CD14-positive monocyte (primary cell): ENCODE measurements around the gene MAGEA11. TPM values are rescaled to one million over a fixed set of nuclear protein-coding genes. Genes with fewer than 3 reads are reported as not detected.
A peak's percentile ranks its signal among the peaks of the same experiment; 100 is the strongest.

Source experiments
- DNase-seq, 3 donors: peaks; one replicate each; pipeline ENCODE4 v3.0.0-alpha.2; 2011 to 2022
- H2AFZ ChIP-seq: 2 replicates; pipeline ENCODE4 v1.6.0; 2012; ENCODE audit warnings: mild to moderate bottlenecking, low read depth, low read length, inconsistent platforms; ENCODE audit not compliant: insufficient read depth, poor library complexity, severe bottlenecking
- H3K27ac ChIP-seq, 2 donors: 1 replicate in 1 of 2; 2 replicates in 1 of 2; pipeline ENCODE4 v1.5.1; 2012 to 2013; ENCODE audit warnings: low read length in 2 of 2, control low read depth in 1 of 2, inconsistent platforms in 1 of 2, low read depth in 1 of 2, mild to moderate bottlenecking in 1 of 2
- H3K27me3 ChIP-seq, 2 donors: one replicate each; pipeline versions ENCODE4 v1.6.0 to v1.6.1; 2011 to 2013; ENCODE audit warnings: low read length in 2 of 2; ENCODE audit not compliant: control insufficient read depth in 2 of 2, insufficient read depth in 2 of 2
- H3K36me3 ChIP-seq, 2 donors: replicated peaks in 1 of 2; 1 replicate in 1 of 2; 2 replicates in 1 of 2; pipeline versions ENCODE4 v1.5.1 to v1.6.1; 2012 to 2013; ENCODE audit warnings: low read length in 2 of 2, control low read depth in 1 of 2, inconsistent platforms in 1 of 2, mild to moderate bottlenecking in 1 of 2; ENCODE audit not compliant: insufficient read depth in 2 of 2, control insufficient read depth in 1 of 2
- H3K4me1 ChIP-seq, 2 donors: 1 replicate in 1 of 2; 2 replicates in 1 of 2; pipeline versions ENCODE4 v1.5.1 to v1.6.1; 2012 to 2013; ENCODE audit warnings: low read length in 2 of 2, control low read depth in 1 of 2, inconsistent platforms in 1 of 2, mild to moderate bottlenecking in 1 of 2, moderate library complexity in 1 of 2; ENCODE audit not compliant: insufficient read depth in 2 of 2, control insufficient read depth in 1 of 2
- H3K4me2 ChIP-seq: replicated peaks from 2 replicates; pipeline ENCODE3; 2012; ENCODE audit warnings: low read length, moderate library complexity, mild to moderate bottlenecking; ENCODE audit not compliant: poor library complexity, severe bottlenecking; ENCODE audit errors: extremely low read depth
- H3K4me3 ChIP-seq, 3 experiments: fragments of 200-600 bp in 1 of 3; sonication (generic) in 1 of 3; replicated peaks in 1 of 3; 1 replicate in 2 of 3; 2 replicates in 1 of 3; pipeline ENCODE4 v1.5.1; 2011 to 2013; ENCODE audit warnings: low read length in 3 of 3, mild to moderate bottlenecking in 3 of 3, control low read depth in 2 of 3, low read depth in 2 of 3, inconsistent platforms in 1 of 3, moderate library complexity in 1 of 3
- H3K79me2 ChIP-seq: 2 replicates; pipeline ENCODE4 v1.6.0; 2012; ENCODE audit warnings: mild to moderate bottlenecking, control low read depth, inconsistent platforms, low read length, moderate library complexity; ENCODE audit not compliant: insufficient read depth
- H3K9ac ChIP-seq: 2 replicates; pipeline ENCODE4 v1.6.0; 2017; ENCODE audit warnings: low read length, mild to moderate bottlenecking; ENCODE audit not compliant: insufficient read depth, poor library complexity, severe bottlenecking
- H3K9me3 ChIP-seq, 2 donors: replicated peaks in 1 of 2; 1 replicate in 1 of 2; 2 replicates in 1 of 2; pipeline versions ENCODE4 v1.5.1 to v1.6.1; 2012 to 2013; ENCODE audit warnings: low read length in 2 of 2, control low read depth in 1 of 2; ENCODE audit not compliant: control insufficient read depth in 1 of 2, insufficient read depth in 1 of 2
- H4K20me1 ChIP-seq: 2 replicates; pipeline ENCODE4 v1.6.0; 2012; ENCODE audit warnings: mild to moderate bottlenecking, low read length, control low read depth, moderate library complexity; ENCODE audit not compliant: insufficient read depth
- H3K27ac Mint-ChIP-seq, 7 donors: one replicate each; pipeline ENCODE4 v1.8.0; 2020; ENCODE audit warnings: mild to moderate bottlenecking in 7 of 7, mixed read lengths in 7 of 7, moderate library complexity in 6 of 7, inconsistent platforms in 2 of 7
- H3K27me3 Mint-ChIP-seq, 3 donors: one replicate each; pipeline ENCODE4 v1.8.0; 2021 to 2022; ENCODE audit warnings: low read depth in 3 of 3, mild to moderate bottlenecking in 3 of 3, mixed read lengths in 3 of 3, moderate library complexity in 3 of 3, inconsistent platforms in 1 of 3
- H3K36me3 Mint-ChIP-seq, 2 donors: one replicate each; pipeline ENCODE4 v1.8.0; 2020; ENCODE audit warnings: mixed read lengths in 2 of 2, inconsistent platforms in 1 of 2, mild to moderate bottlenecking in 1 of 2
- H3K4me1 Mint-ChIP-seq: one replicate; pipeline ENCODE4 v1.8.0; 2020; ENCODE audit warnings: mild to moderate bottlenecking, mixed read lengths
- H3K4me3 Mint-ChIP-seq, 2 donors: one replicate each; pipeline ENCODE4 v1.8.0; 2020; ENCODE audit warnings: mild to moderate bottlenecking in 2 of 2, mixed read lengths in 2 of 2, moderate library complexity in 1 of 2
- H3K9me3 Mint-ChIP-seq, 7 donors: one replicate each; pipeline ENCODE4 v1.8.0; 2020 to 2022; ENCODE audit warnings: mixed read lengths in 7 of 7, mild to moderate bottlenecking in 6 of 7, moderate library complexity in 6 of 7, inconsistent platforms in 2 of 7
- WGBS: methylation state at CpG from one replicate; pipeline ENCODE4 v1.1.5; 2013; ENCODE audit warnings: missing lambda C conversion rate; ENCODE audit not compliant: insufficient coverage; 5-methylcytosine and 5-hydroxymethylcytosine counted together
- intact Hi-C, 2 donors: fragments of 100-400 bp; cut with micrococcal nuclease; formaldehyde crosslinking; loops; one replicate each; pipeline versions ENCODE4 v1.15.0 to v1.15.1; 2023
- polyA plus RNA-seq, 3 donors: library from polyadenylated mRNA; depleted of rRNA in 1 of 3; unstranded in 2 of 3; stranded (reverse) in 1 of 3; fragments of 300-500 nt in 2 of 3; fragments of >200 nt in 1 of 3; fragmentation: Illumina TruSeq in 2 of 3; gene quantifications; 1 replicate in 2 of 3; 2 replicates in 1 of 3; pipeline ENCODE4 v1.2.3, GENCODE V29; 2012 to 2021
- TF ChIP-seq, protein P1 (sequence below): fragments of 200-600 bp; IDR thresholded peaks from one replicate; pipeline ENCODE4 v1.8.0; 2022; ENCODE audit warnings: antibody characterized with exemption, mild to moderate bottlenecking

The MAGEA11 gene
- polyA plus RNA-seq, 3 donors = not detected

DNA sequence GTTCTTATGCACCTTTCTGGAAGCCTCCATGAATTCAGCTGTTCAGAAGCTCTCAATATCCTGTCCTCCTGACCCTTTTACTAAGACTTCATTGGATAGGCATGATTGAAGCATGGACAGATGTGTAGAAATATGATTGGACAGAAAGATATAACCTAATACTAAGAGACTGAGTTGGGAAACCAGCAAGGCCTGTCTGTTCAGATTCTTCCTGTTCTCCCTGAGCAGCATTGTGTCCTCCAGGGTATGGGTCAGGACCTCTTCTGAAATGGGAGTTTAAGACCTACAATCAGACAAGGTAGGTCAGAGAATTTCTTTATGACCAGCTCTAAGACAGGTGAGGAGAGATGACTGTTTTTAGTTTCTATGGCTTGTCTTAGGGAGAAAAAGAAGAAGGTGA, 23.9 kb upstream of the MAGEA11 start:
- Histone ChIP-seq H3K9me3 (peaks cover 0 to 3% of the 10 kb centered on the region in 2 donors), H3K79me2 (no peaks in the 10 kb centered on the region), H3K36me3 (no peaks in the 10 kb centered on the region), H3K4me1 (no peaks in the 10 kb centered on the region), H3K27me3 (no peaks in the 10 kb centered on the region), H3K4me2 (no peak overlapping the region), H3K27ac (no peak overlapping the region), H3K4me3 (no peak overlapping the region), H2AFZ (no peak overlapping the region), H3K9ac (no peak overlapping the region), H4K20me1 (no peaks in the 10 kb centered on the region)
- Mint-ChIP-seq H3K27ac (peak overlapping the region in 1 of 7 donors; percentile 5), H3K36me3 (no peaks in the 10 kb centered on the region), H3K4me1 (no peaks in the 10 kb centered on the region), H3K9me3 (peaks cover 0 to 10% (median 5%) of the 10 kb centered on the region in 7 donors), H3K4me3 (no peak overlapping the region), H3K27me3 (peaks cover 2 to 4% (median 3%) of the 10 kb centered on the region in 3 donors)
- TF ChIP-seq, protein P1, sequence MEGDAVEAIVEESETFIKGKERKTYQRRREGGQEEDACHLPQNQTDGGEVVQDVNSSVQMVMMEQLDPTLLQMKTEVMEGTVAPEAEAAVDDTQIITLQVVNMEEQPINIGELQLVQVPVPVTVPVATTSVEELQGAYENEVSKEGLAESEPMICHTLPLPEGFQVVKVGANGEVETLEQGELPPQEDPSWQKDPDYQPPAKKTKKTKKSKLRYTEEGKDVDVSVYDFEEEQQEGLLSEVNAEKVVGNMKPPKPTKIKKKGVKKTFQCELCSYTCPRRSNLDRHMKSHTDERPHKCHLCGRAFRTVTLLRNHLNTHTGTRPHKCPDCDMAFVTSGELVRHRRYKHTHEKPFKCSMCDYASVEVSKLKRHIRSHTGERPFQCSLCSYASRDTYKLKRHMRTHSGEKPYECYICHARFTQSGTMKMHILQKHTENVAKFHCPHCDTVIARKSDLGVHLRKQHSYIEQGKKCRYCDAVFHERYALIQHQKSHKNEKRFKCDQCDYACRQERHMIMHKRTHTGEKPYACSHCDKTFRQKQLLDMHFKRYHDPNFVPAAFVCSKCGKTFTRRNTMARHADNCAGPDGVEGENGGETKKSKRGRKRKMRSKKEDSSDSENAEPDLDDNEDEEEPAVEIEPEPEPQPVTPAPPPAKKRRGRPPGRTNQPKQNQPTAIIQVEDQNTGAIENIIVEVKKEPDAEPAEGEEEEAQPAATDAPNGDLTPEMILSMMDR = no peak
- intact Hi-C loops = no loop called here
- DNase-seq = no peak

DNA sequence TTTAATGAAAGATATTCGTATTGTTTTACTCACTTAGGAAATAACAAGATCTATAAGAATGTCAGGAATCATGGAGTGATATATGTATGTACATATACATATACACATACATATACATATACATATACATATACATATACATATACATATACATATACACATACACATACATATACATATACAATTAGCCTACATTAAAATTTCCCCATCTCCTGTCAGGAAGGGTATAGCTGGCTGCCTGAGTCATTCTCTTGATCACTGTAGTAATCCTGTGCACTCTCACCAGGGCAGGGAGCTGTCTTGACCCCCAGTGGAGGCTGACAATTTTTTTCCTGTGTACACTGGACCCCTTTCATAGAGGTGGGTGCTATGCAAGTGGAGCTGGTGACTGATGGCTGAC, 23.3 kb upstream of the MAGEA11 start:
- no peak overlapping the region for H3K9ac ChIP-seq
- no peaks in the 10 kb centered on the region for H3K27me3 ChIP-seq
- no peaks in the 10 kb centered on the region for H3K79me2 ChIP-seq
- Mint-ChIP-seq H3K4me1 (no peaks in the 10 kb centered on the region), H3K9me3 (peaks cover 0 to 10% (median 5%) of the 10 kb centered on the region in 7 donors), H3K27ac (peak overlapping the region in 1 of 7 donors; percentile 47), H3K36me3 (no peaks in the 10 kb centered on the region), H3K27me3 (peaks cover 2 to 3% (median 2%) of the 10 kb centered on the region in 3 donors), H3K4me3 (no peak overlapping the region)
- no peak overlapping the region for H3K27ac ChIP-seq
- DNase-seq = no peak
- no peak overlapping the region for H3K4me2 ChIP-seq
- H4K20me1 ChIP-seq = no peaks in the 10 kb centered on the region
- peaks cover 0 to 3% of the 10 kb centered on the region in 2 donors for H3K9me3 ChIP-seq
- intact Hi-C loops = no loop called here
- no CpG with 5 or more reads among the region's 1 CpG for WGBS
- H3K4me3 ChIP-seq = no peak overlapping the region
- H2AFZ ChIP-seq = no peak overlapping the region
- no peaks in the 10 kb centered on the region for H3K36me3 ChIP-seq
- TF ChIP-seq, protein P1 = no peak
- H3K4me1 ChIP-seq = no peaks in the 10 kb centered on the region
